GM19372 (cell line): Measurements from ENCODE around the gene DEXI.
"Not testable (repeated sequence)": the region's sequence is repeated elsewhere in the genome, so short reads cannot be mapped to it uniquely, and the experiment has no call there.

Experiments
- ATAC-seq: cut with Tn5 transposase; IDR thresholded peaks from one replicate; pipeline ENCODE4 v1.9.1; 2021; ENCODE audit warnings: mild to moderate bottlenecking, low read depth, moderate library complexity; ENCODE audit not compliant: unreplicated experiment

The DEXI gene

GRCh38 chr16:10944249-10945064, 2.2 kb upstream of the DEXI start, which contains the start of gene CLEC16A:
CLEC16A (plus strand) TSS chr16:10944564; CDS start chr16:10944718, 154 bp downstream.
- peak; percentile 73 for ATAC-seq

GRCh38 chr16:10943064-10943353, 741 bp upstream of the DEXI start:
- no peak for ATAC-seq

GRCh38 chr16:10941935-10942351, 325 bp downstream of the DEXI start:
- not testable (repeated sequence) for ATAC-seq

- no peak for ATAC-seq
These were observed 938 bp downstream of the DEXI start for GRCh38 chr16:10941127-10941933.

- no peak for ATAC-seq
These were observed 1.7 kb downstream of the DEXI start for GRCh38 chr16:10940501-10941079.

GRCh38 chr16:10939649-10940234, 2.5 kb downstream of the DEXI start:
- no peak for ATAC-seq

GRCh38 chr16:10938796-10939648, 3.2 kb downstream of the DEXI start:
- ATAC-seq = no peak

- ATAC-seq = no peak
These were observed 3.9 kb downstream of the DEXI start for GRCh38 chr16:10938321-10938720.

GRCh38 chr16:10937068-10937859, 5.0 kb downstream of the DEXI start:
- ATAC-seq = no peak

GRCh38 chr16:10936272-10936984, 5.8 kb downstream of the DEXI start:
- ATAC-seq = no peak

GRCh38 chr16:10935226-10935915, 6.9 kb downstream of the DEXI start:
- ATAC-seq = no peak

GRCh38 chr16:10934325-10935107, 7.8 kb downstream of the DEXI start:
- no peak for ATAC-seq

- no peak for ATAC-seq
These were observed 8.4 kb downstream of the DEXI start for GRCh38 chr16:10933865-10934264.

- ATAC-seq = no peak
These were observed 9.1 kb downstream of the DEXI start for GRCh38 chr16:10932959-10933710.

GRCh38 chr16:10931977-10932632, 10.2 kb downstream of the DEXI start:
- ATAC-seq = no peak

GRCh38 chr16:10931134-10931533, 11.1 kb downstream of the DEXI start:
- ATAC-seq = no peak
